GM21723 (cell line): Measurements from ENCODE around the gene CELA3A.
"Not testable (repeated sequence)": the region's sequence is repeated elsewhere in the genome, so short reads cannot be mapped to it uniquely, and the experiment has no call there.

Source experiments
- ATAC-seq: cut with Tn5 transposase; IDR thresholded peaks from one replicate; pipeline ENCODE4 v1.9.1; 2021; ENCODE audit warnings: mild to moderate bottlenecking, moderate library complexity; ENCODE audit not compliant: unreplicated experiment

The CELA3A gene

GRCh38 chr1:22014575-22015206 lies 13.2 kb downstream of the CELA3A start:
- not testable (repeated sequence) for ATAC-seq

GRCh38 chr1:22018583-22019559 lies 17.4 kb downstream of the CELA3A start:
- no peak for ATAC-seq

- ATAC-seq: no peak
Measured at GRCh38 chr1:22021061-22021460, 19.6 kb downstream of the CELA3A start.

GRCh38 chr1:22024485-22025367 lies 23.3 kb downstream of the CELA3A start:
- ATAC-seq: peak; percentile 34

- ATAC-seq: peak; percentile 76
Measured at GRCh38 chr1:22025368-22026155, 24.1 kb downstream of the CELA3A start.

- ATAC-seq: no peak
Measured at GRCh38 chr1:22026924-22027289, 25.4 kb downstream of the CELA3A start.

- no peak for ATAC-seq
Measured at GRCh38 chr1:22030057-22030456, 28.6 kb downstream of the CELA3A start.

GRCh38 chr1:22030473-22030872 lies 29.0 kb downstream of the CELA3A start:
- ATAC-seq: no peak

GRCh38 chr1:22031214-22031962 lies 29.9 kb downstream of the CELA3A start:
- ATAC-seq: no peak

- ATAC-seq: not testable (repeated sequence)
Measured at GRCh38 chr1:22034834-22035233, 33.4 kb downstream of the CELA3A start.

- no peak for ATAC-seq
Measured at GRCh38 chr1:22037520-22037919, 36.1 kb downstream of the CELA3A start.

- no peak for ATAC-seq
Measured at GRCh38 chr1:22038036-22038435, 36.6 kb downstream of the CELA3A start.

GRCh38 chr1:22039594-22040285 lies 38.3 kb downstream of the CELA3A start:
- ATAC-seq: peak; percentile 97

GRCh38 chr1:22040286-22040623 lies 38.8 kb downstream of the CELA3A start:
- ATAC-seq: no peak

GRCh38 chr1:22041505-22041904 lies 40.0 kb downstream of the CELA3A start:
- no peak for ATAC-seq

- ATAC-seq: no peak
Measured at GRCh38 chr1:22043198-22043769, 41.8 kb downstream of the CELA3A start.

GRCh38 chr1:22044690-22045420 lies 43.4 kb downstream of the CELA3A start:
- ATAC-seq: no peak

GRCh38 chr1:22045604-22046228 lies 44.3 kb downstream of the CELA3A start:
- no peak for ATAC-seq
